Left lung (tissue), 10 donors: ENCODE results near the gene UCN. TPM values are rescaled to one million over a fixed set of nuclear protein-coding genes. Genes with fewer than 3 reads are reported as not detected.

Experiments used
- ATAC-seq: fragments of 200-7000 bp; cut with Tn5 transposase; one replicate; pipeline ENCODE4 v1.9.1; 2020; ENCODE audit warnings: moderate library complexity
- DNase-seq, 4 donors: peaks; one replicate each; pipeline ENCODE4 v3.0.0-alpha.2; 2013 to 2020
- H3K27ac ChIP-seq, 2 donors: fragments of 200-600 bp; sonication (generic) in 1 of 2; one replicate each; pipeline versions ENCODE4 v1.5.0 to v1.8.0; 2020 to 2021
- H3K27me3 ChIP-seq, 2 donors: fragments of 200-600 bp; sonication (generic) in 1 of 2; one replicate each; pipeline versions ENCODE4 v1.5.0 to v1.8.0; 2020 to 2021
- H3K36me3 ChIP-seq, 2 donors: fragments of 200-600 bp; sonication (generic) in 1 of 2; one replicate each; pipeline versions ENCODE4 v1.5.0 to v1.8.0; 2020 to 2021
- H3K4me1 ChIP-seq, 2 donors: fragments of 200-600 bp; one replicate each; pipeline ENCODE4 v1.8.0; 2021
- H3K4me3 ChIP-seq, 2 donors: fragments of 200-600 bp; sonication (generic) in 1 of 2; one replicate each; pipeline versions ENCODE4 v1.5.0 to v1.8.0; 2020 to 2021; ENCODE audit warnings: mild to moderate bottlenecking in 1 of 2
- H3K9me3 ChIP-seq, 2 donors: fragments of 200-600 bp; sonication (generic) in 1 of 2; one replicate each; pipeline versions ENCODE4 v1.5.0 to v1.8.0; 2020 to 2021
- intact Hi-C, 2 donors: fragments of 100-400 bp; cut with DNase I; formaldehyde crosslinking; loops; one replicate each; pipeline versions ENCODE4 v1.11.2 to v1.14.2; 2022
- polyA plus RNA-seq, 6 donors: library from polyadenylated mRNA; unstranded; fragments of 120-200 nt; gene quantifications; one replicate each; pipeline ENCODE4 v1.2.1, GENCODE V29; 2013; ENCODE audit not compliant: insufficient read length in 6 of 6
- total RNA-seq, 2 donors: library from RNA; stranded (reverse); fragmentation: NEBNext Ultra II Directional; extraction: Animal tissue kit (Norgen Biotek cat#: 25700); gene quantifications; one replicate each; pipeline ENCODE4 v1.2.1, GENCODE V29; 2021
- TF ChIP-seq, protein P1 (sequence below), 2 donors: fragments of 200-600 bp; sonication (generic) in 1 of 2; IDR thresholded peaks; one replicate each; pipeline versions ENCODE4 v1.5.0 to v1.8.0; 2021; ENCODE audit warnings: antibody characterized with exemption in 2 of 2
- donor health status: DM: no; HTN: yes; CAD: no.
- donor health status: DM: no; HTN: no; CAD: no.

Gene UCN
- total and polyA plus RNA-seq, 8 donors, result 1.3 to 2.6 (median 1.8) TPM

- H3K36me3 ChIP-seq, result no peaks in the 10 kb centered on the region
- ATAC-seq (no peak), DNase-seq (no peak)
- TF ChIP-seq, protein P1, sequence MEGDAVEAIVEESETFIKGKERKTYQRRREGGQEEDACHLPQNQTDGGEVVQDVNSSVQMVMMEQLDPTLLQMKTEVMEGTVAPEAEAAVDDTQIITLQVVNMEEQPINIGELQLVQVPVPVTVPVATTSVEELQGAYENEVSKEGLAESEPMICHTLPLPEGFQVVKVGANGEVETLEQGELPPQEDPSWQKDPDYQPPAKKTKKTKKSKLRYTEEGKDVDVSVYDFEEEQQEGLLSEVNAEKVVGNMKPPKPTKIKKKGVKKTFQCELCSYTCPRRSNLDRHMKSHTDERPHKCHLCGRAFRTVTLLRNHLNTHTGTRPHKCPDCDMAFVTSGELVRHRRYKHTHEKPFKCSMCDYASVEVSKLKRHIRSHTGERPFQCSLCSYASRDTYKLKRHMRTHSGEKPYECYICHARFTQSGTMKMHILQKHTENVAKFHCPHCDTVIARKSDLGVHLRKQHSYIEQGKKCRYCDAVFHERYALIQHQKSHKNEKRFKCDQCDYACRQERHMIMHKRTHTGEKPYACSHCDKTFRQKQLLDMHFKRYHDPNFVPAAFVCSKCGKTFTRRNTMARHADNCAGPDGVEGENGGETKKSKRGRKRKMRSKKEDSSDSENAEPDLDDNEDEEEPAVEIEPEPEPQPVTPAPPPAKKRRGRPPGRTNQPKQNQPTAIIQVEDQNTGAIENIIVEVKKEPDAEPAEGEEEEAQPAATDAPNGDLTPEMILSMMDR (IDR thresholded peaks at IDR 0.05), result no peak
- intact Hi-C loops, result loop anchor here in 1 of 2 donors (10.0 kb wide), 1 partner anchor 190 kb away; no protein-coding TSS in a partner anchor
- no peak overlapping the region for H3K4me3 ChIP-seq
- H3K27me3 ChIP-seq, result peaks cover 0 to 25% of the 10 kb centered on the region in 2 donors
- no peak overlapping the region for H3K27ac ChIP-seq
- H3K4me1 ChIP-seq, result peaks cover 0 to 3% of the 10 kb centered on the region in 2 donors
- H3K9me3 ChIP-seq, result no peaks in the 10 kb centered on the region
Measured at GRCh38 chr2:27284996-27285395, 23.2 kb downstream of the UCN start.

- peaks cover 0 to 4% of the 10 kb centered on the region in 2 donors for H3K4me1 ChIP-seq
- no peaks in the 10 kb centered on the region for H3K36me3 ChIP-seq
- no peak overlapping the region for H3K27ac ChIP-seq
- intact Hi-C loops, result loop anchor here in 1 of 2 donors (10.0 kb wide), 1 partner anchor 188 kb away; no protein-coding TSS in a partner anchor
- peaks cover 0 to 23% of the 10 kb centered on the region in 2 donors for H3K27me3 ChIP-seq
- DNase-seq, result no peak
- ATAC-seq, result peak; percentile 22
- TF ChIP-seq, protein P1 (IDR thresholded peaks at IDR 0.05), result no peak
- H3K4me3 ChIP-seq, result no peak overlapping the region
- H3K9me3 ChIP-seq, result no peaks in the 10 kb centered on the region
Measured at GRCh38 chr2:27282892-27283291, 25.4 kb downstream of the UCN start.

GRCh38 chr2:27281855-27282559 is 26.2 kb downstream of the UCN start, which contains the start of gene TRIM54:
TRIM54 (plus strand) TSS chr2:27282429; CDS start chr2:27282732, 303 bp downstream.
- H3K27ac ChIP-seq, result no peak within 1 kb of the TSS
- intact Hi-C loops, result loop anchor here in 1 of 2 donors (10.0 kb wide), 1 partner anchor 187 kb away; no protein-coding TSS in a partner anchor
- ATAC-seq (no peak), DNase-seq (no peak)
- H3K27me3 ChIP-seq, result peaks cover 0 to 29% of the 10 kb centered on the region in 2 donors
- TF ChIP-seq, protein P1 (IDR thresholded peaks at IDR 0.05), result no peak
- no peaks in the 10 kb centered on the region for H3K9me3 ChIP-seq
- H3K4me3 ChIP-seq, result no peak within 1 kb of the TSS
- no peaks in the 10 kb centered on the region for H3K36me3 ChIP-seq
- H3K4me1 ChIP-seq, result peaks cover 0 to 4% of the 10 kb centered on the region in 2 donors

DNA sequence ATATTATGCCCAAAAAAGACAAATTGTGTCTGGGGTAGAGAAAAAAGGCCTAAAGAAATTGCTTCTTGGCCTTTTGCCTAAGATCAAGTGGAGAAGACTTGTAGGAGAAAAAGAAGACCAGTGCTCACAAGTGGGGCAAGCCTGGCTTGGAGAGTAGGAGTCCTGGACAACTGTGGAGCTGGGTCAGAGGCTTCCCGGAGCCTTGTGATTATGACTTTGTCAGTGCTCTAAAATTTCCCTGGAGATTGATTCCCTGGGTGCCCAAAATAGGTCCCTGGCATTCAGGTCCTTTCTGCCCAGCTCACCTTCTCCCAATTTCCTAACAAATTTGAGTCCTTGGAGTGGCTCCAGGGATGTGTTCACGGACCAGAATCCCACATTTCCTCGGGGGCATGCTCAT is 26.8 kb downstream of the UCN start:
- Histone ChIP-seq H3K9me3 (no peaks in the 10 kb centered on the region), H3K27ac (no peak overlapping the region)
- TF ChIP-seq, protein P1 (IDR thresholded peaks at IDR 0.05), result no peak

DNA sequence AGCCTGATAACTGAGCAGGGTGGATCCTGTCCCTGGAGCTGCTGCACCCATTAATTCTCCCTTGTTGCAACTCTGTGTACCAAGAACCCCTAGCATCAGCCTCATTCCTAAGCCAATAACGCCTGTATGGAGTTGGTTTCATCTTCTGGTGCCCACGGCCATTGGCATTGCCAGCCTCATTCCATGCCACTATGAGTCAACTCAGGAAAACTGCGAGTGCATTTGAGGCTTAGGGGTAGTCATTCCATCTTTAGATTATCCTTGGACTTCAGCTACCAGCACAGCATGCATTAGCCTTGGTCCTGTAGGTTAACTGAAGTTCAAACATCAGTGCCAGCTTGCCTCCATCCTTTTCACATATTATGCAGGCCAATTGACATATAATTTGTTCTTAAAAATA is 27.4 kb downstream of the UCN start:
- ATAC-seq, result no peak
- Histone ChIP-seq H3K4me1 (peaks cover 0 to 4% of the 10 kb centered on the region in 2 donors), H3K9me3 (no peaks in the 10 kb centered on the region), H3K36me3 (no peaks in the 10 kb centered on the region), H3K4me3 (no peak overlapping the region), H3K27ac (no peak overlapping the region), H3K27me3 (peaks cover 0 to 29% of the 10 kb centered on the region in 2 donors)
- no peak for DNase-seq
- intact Hi-C loops, result loop anchor here in 1 of 2 donors (10.0 kb wide), 1 partner anchor 186 kb away; no protein-coding TSS in a partner anchor
- TF ChIP-seq, protein P1 (IDR thresholded peaks at IDR 0.05), result no peak

More for the DNA sequence above, 26.8 kb downstream of the UCN start:
- Histone ChIP-seq H3K4me3 (no peak overlapping the region), H3K36me3 (no peaks in the 10 kb centered on the region), H3K27me3 (peaks cover 0 to 29% of the 10 kb centered on the region in 2 donors), H3K4me1 (peaks cover 0 to 4% of the 10 kb centered on the region in 2 donors)
- ATAC-seq (no peak), DNase-seq (no peak)
- intact Hi-C loops, result loop anchor here in 1 of 2 donors (10.0 kb wide), 1 partner anchor 187 kb away; no protein-coding TSS in a partner anchor
